Glutamatergic neuron (in vitro differentiated cells): ENCODE measurements around the gene TFF2. TPM values are rescaled to one million over a fixed set of nuclear protein-coding genes. Genes with fewer than 3 reads are reported as not detected.

Source experiments
- DNase-seq: peaks from one replicate; pipeline ENCODE4 v3.0.0; 2022
- H3K27ac Mint-ChIP-seq: one replicate; pipeline ENCODE4 v1.8.0; 2020; ENCODE audit warnings: mild to moderate bottlenecking, mixed read lengths, inconsistent platforms; ENCODE audit not compliant: unreplicated experiment
- H3K27me3 Mint-ChIP-seq: one replicate; pipeline ENCODE4 v1.8.0; 2020; ENCODE audit warnings: mild to moderate bottlenecking, moderate library complexity, mixed read lengths, inconsistent platforms; ENCODE audit not compliant: unreplicated experiment
- H3K36me3 Mint-ChIP-seq: one replicate; pipeline ENCODE4 v1.8.0; 2020; ENCODE audit warnings: mild to moderate bottlenecking, mixed read lengths, inconsistent platforms; ENCODE audit not compliant: unreplicated experiment
- H3K4me1 Mint-ChIP-seq: one replicate; pipeline ENCODE4 v1.8.0; 2020; ENCODE audit warnings: mild to moderate bottlenecking, low read depth, mixed read lengths, inconsistent platforms; ENCODE audit not compliant: unreplicated experiment
- H3K4me3 Mint-ChIP-seq: one replicate; pipeline ENCODE4 v1.8.0; 2020; ENCODE audit warnings: mild to moderate bottlenecking, mixed read lengths, inconsistent platforms; ENCODE audit not compliant: unreplicated experiment
- H3K9me3 Mint-ChIP-seq: one replicate; pipeline ENCODE4 v1.8.0; 2020; ENCODE audit warnings: mild to moderate bottlenecking, moderate library complexity, mixed read lengths, inconsistent platforms; ENCODE audit not compliant: unreplicated experiment
- total RNA-seq: library from RNA; stranded (reverse); fragmentation: NEBNext Ultra II Directional; extraction: Animal tissue kit (Norgen Biotek cat#: 25700); gene quantifications from one replicate; pipeline ENCODE4 v1.2.1, GENCODE V29; 2021; ENCODE audit not compliant: unreplicated experiment
- TF ChIP-seq, protein P1 (sequence below): fragments of 200-600 bp; sonication (generic); IDR thresholded peaks from one replicate; pipeline ENCODE4 v1.5.0; 2021; ENCODE audit not compliant: partially characterized antibody, unreplicated experiment

Gene TFF2
- total RNA-seq, 1 donor from 2014 or later, result not detected

DNA sequence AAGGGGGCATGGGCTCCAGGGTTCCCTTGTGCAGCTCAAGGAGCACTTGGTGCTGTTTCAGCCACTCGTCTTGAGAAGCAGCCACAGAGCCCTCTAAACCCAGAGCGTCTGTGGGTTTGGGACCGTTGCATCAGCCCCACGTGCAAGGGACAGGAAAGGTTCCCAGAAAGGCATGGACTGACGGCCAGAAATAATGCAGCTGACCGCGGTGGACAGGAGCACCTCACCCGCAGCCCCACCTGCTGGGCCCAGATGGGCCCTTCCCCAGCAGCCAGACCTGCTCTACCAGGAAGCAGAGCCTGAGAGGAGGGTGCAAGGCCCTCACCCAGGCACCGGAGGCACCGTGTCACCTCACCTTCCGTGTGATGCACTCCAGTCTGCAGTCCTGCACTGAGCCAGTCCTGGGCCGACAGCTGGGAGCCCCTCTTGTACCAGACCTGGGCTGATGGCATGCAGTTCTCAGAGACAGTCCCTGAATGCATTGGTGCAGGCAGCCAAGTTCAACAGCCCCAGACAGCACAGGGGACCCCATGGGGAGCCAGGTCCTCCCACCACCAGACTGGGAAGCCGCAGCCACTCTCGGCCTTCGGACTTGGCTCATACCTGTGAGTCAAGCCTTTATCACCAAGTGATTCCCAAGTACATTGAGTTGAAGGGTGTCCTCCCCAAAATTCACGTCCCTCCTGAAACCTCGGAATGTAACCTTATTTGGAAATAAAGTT, 30.8 kb downstream of the TFF2 start:
- Mint-ChIP-seq H3K4me3 (no peak overlapping the region), H3K9me3 (peaks cover 4% of the 10 kb centered on the region), H3K36me3 (no peaks in the 10 kb centered on the region), H3K4me1 (peaks cover 12% of the 10 kb centered on the region), H3K27ac (no peak overlapping the region), H3K27me3 (peaks cover 2% of the 10 kb centered on the region)
- TF ChIP-seq, protein P1, sequence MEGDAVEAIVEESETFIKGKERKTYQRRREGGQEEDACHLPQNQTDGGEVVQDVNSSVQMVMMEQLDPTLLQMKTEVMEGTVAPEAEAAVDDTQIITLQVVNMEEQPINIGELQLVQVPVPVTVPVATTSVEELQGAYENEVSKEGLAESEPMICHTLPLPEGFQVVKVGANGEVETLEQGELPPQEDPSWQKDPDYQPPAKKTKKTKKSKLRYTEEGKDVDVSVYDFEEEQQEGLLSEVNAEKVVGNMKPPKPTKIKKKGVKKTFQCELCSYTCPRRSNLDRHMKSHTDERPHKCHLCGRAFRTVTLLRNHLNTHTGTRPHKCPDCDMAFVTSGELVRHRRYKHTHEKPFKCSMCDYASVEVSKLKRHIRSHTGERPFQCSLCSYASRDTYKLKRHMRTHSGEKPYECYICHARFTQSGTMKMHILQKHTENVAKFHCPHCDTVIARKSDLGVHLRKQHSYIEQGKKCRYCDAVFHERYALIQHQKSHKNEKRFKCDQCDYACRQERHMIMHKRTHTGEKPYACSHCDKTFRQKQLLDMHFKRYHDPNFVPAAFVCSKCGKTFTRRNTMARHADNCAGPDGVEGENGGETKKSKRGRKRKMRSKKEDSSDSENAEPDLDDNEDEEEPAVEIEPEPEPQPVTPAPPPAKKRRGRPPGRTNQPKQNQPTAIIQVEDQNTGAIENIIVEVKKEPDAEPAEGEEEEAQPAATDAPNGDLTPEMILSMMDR, result no peak
- DNase-seq, result no peak

DNA sequence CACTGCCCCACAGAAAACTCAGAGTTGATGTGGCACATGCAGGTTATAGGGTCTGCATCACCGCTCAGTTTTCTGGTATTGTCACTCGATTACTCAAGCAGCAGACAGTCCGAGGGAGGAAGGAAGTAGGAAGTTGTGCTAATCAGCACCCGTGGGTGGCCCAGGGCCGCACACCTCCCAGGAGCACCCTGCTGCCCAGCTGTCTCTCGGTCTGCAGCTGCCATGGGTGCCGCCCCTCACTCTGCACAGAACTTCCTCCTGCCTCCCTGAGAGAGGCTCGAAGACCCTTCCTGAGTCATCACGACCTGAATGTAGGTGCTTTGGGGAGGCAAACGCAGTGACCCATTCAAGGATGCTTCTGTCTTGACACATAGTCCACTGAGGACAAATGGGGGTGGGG, 31.4 kb downstream of the TFF2 start:
- H3K36me3 Mint-ChIP-seq, result no peaks in the 10 kb centered on the region
- H3K27ac Mint-ChIP-seq, result no peak overlapping the region
- no peak overlapping the region for H3K4me3 Mint-ChIP-seq
- H3K9me3 Mint-ChIP-seq, result peaks cover 4% of the 10 kb centered on the region
- H3K4me1 Mint-ChIP-seq, result peaks cover 12% of the 10 kb centered on the region
- no peak for DNase-seq
- H3K27me3 Mint-ChIP-seq, result peaks cover 2% of the 10 kb centered on the region
- TF ChIP-seq, protein P1, result no peak

DNA sequence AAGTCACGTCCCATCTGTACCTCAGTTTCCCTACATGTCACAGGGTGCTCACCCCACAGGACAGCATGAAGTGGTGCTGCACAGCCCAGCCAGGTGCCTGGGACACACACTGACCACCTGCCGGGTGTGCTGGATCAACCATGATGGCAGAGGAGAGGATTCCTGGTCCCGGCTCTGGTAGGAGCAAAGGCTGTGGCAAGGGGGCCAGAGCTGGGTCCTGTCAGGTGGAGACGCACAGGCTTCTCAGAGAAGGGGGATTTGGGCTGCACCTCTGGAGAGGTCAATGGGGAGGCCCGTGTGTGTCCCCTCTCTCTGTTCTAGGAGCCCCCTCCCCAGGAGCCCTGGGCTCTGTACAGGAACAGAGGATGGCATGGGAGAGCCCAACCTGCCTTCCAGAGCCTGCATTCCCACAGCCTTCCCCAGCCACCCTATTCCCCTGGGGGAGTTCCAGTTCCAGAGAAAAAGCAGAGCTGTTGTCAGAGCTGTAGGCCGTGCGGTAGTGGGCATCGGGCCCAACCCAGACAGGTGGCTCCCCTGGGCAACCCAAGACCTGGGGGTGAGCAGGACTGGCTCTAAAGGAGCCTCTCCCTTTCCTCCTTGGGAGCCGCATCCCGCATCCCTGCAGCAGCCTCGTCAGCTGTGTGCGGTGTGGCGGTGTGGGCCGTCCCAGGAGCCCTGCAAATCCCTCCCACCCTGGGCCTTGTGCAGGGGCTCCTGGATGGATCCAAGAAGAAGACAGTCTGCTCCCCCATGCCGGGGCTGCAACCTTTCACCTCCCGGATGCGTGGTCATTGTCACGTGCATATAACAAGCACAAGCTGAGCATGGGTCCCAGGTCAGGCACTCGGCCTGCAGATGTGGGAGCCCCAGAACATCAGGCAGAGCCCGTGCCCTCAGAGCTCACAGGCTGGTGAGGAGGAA, 32.7 kb downstream of the TFF2 start:
- Mint-ChIP-seq H3K4me1 (peaks cover 18% of the 10 kb centered on the region), H3K36me3 (no peaks in the 10 kb centered on the region), H3K4me3 (no peak overlapping the region), H3K27ac (no peak overlapping the region), H3K27me3 (peaks cover 2% of the 10 kb centered on the region), H3K9me3 (peaks cover 8% of the 10 kb centered on the region)
- TF ChIP-seq, protein P1, result no peak
- DNase-seq, result no peak

- Mint-ChIP-seq H3K27ac (no peak overlapping the region), H3K4me1 (peaks cover 18% of the 10 kb centered on the region)
- DNase-seq, result no peak
Measured at GRCh38 chr21:42317341-42317741, 33.5 kb downstream of the TFF2 start.

More at GRCh38 chr21:42317341-42317741, 33.5 kb downstream of the TFF2 start:
- H3K36me3 Mint-ChIP-seq, result no peaks in the 10 kb centered on the region
- no peak overlapping the region for H3K4me3 Mint-ChIP-seq
- TF ChIP-seq, protein P1, result no peak
- H3K27me3 Mint-ChIP-seq, result peaks cover 2% of the 10 kb centered on the region
- H3K9me3 Mint-ChIP-seq, result peaks cover 8% of the 10 kb centered on the region
